Jurkat, Clone E6-1 (cell line): ENCODE measurements around the gene MEAK7.

ENCODE experiments used
- DNase-seq: peaks from one replicate; pipeline ENCODE4 v3.0.0-alpha.2; 2011; ENCODE audit warnings: low read depth, low spot score
- H3K4me3 ChIP-seq: 2 replicates; pipeline ENCODE4 v1.5.1; 2011; ENCODE audit warnings: mild to moderate bottlenecking, low read length, control low read depth, moderate library complexity

MEAK7 gene

GRCh38 chr16:84459533-84459894 lies 44.9 kb downstream of the MEAK7 start:
- DNase-seq: no peak
- H3K4me3 ChIP-seq: no peak overlapping the region

GRCh38 chr16:84458606-84459532 lies 45.6 kb downstream of the MEAK7 start:
- no peak for DNase-seq
- no peak overlapping the region for H3K4me3 ChIP-seq

- DNase-seq: no peak
- no peak overlapping the region for H3K4me3 ChIP-seq
Measured at GRCh38 chr16:84455031-84455430, 49.4 kb downstream of the MEAK7 start.
